Panc1 (cell line): ENCODE results near the gene MEGF10. TPM values are rescaled to one million over a fixed set of nuclear protein-coding genes. Genes with fewer than 3 reads are reported as not detected.

ENCODE experiments used
- ATAC-seq: fragments of 200-7000 bp; cut with Tn5 transposase; 2 replicates; pipeline ENCODE4 v1.9.1; 2020; ENCODE audit warnings: mild to moderate bottlenecking, moderate library complexity
- BruUV-seq: library from RNA; stranded (reverse); fragments of 400-500 nt; replicated peaks from 2 replicates; lab custom pipeline; 2021; lab: Mats Ljungman, UMichigan
- CTCF ChIA-PET: fragments of 300-600 bp; sonication (Branson Sonifier 250); formaldehyde crosslinking; loops from one replicate; lab custom pipeline; 2022; ENCODE audit warnings: antibody characterized with exemption; lab: Charles Lee
- POLR2A ChIA-PET: fragments of 300-600 bp; sonication (Branson Sonifier 250); formaldehyde crosslinking; loops from one replicate; lab custom pipeline; 2022; ENCODE audit warnings: antibody characterized with exemption; lab: Charles Lee
- DNase-seq: peaks from one replicate; pipeline ENCODE4 v3.0.0-alpha.2; 2010; ENCODE audit warnings: low read depth, low spot score
- H3K27ac ChIP-seq: 2 replicates; pipeline ENCODE4 v1.5.1; 2011; ENCODE audit warnings: mild to moderate bottlenecking, low read length, inconsistent platforms
- H3K27me3 ChIP-seq: fragments of 200-500 bp; sonication (Bioruptor generic); 2 replicates; pipeline ENCODE4 v1.6.0; 2014; ENCODE audit warnings: low read length, inconsistent platforms; ENCODE audit not compliant: control insufficient read depth, insufficient read depth
- H3K36me3 ChIP-seq: fragments of 200-500 bp; sonication (Bioruptor generic); 2 replicates; pipeline ENCODE4 v1.5.1; 2014; ENCODE audit warnings: inconsistent platforms, mild to moderate bottlenecking, low read length, moderate library complexity; ENCODE audit not compliant: control insufficient read depth, insufficient read depth
- H3K4me1 ChIP-seq: 2 replicates; pipeline ENCODE4 v1.5.1; 2011; ENCODE audit warnings: inconsistent platforms, mild to moderate bottlenecking, low read length, moderate library complexity; ENCODE audit not compliant: control insufficient read depth, insufficient read depth
- H3K4me3 ChIP-seq, 2 experiments: 2 replicates each; pipeline ENCODE4 v1.5.1; 2011 to 2012; ENCODE audit warnings: low read depth in 2 of 2, low read length in 2 of 2, mild to moderate bottlenecking in 2 of 2, inconsistent platforms in 1 of 2, moderate library complexity in 1 of 2
- H3K9me3 ChIP-seq: fragments of 200-500 bp; sonication (Bioruptor generic); 2 replicates; pipeline ENCODE4 v1.5.1; 2014; ENCODE audit warnings: low read depth, mild to moderate bottlenecking, inconsistent platforms, low read length, moderate library complexity; ENCODE audit not compliant: control insufficient read depth, insufficient read depth
- POLR2AphosphoS5 ChIP-seq: IDR thresholded peaks from 2 replicates; pipeline ENCODE4 v1.6.1; 2012; ENCODE audit warnings: mild to moderate bottlenecking, low read depth, low read length, moderate library complexity
- REST ChIP-seq, 2 experiments: IDR thresholded peaks; 2 replicates each; pipeline ENCODE4 v1.6.1; 2011 to 2012; ENCODE audit warnings: low read depth in 2 of 2, control low read depth in 1 of 2, low read length in 1 of 2, mild to moderate bottlenecking in 1 of 2, moderate library complexity in 1 of 2; ENCODE audit not compliant: insufficient read depth in 1 of 2
- SIN3A ChIP-seq: IDR thresholded peaks from 2 replicates; pipeline ENCODE4 v1.6.1; 2012; ENCODE audit warnings: low read depth, mild to moderate bottlenecking, low read length, moderate library complexity, borderline replicate concordance; ENCODE audit not compliant: insufficient read depth
- TCF7L2 ChIP-seq: IDR thresholded peaks from 2 replicates; pipeline ENCODE4 v1.6.1; 2011; ENCODE audit warnings: mild to moderate bottlenecking, low read depth, low read length, inconsistent platforms
- in situ Hi-C: cut with HindIII; loops from 2 replicates; pipeline ENCODE4 v1.10.0; 2016; ENCODE audit warnings: low sequenced_read_pairs, low pct_unique_long_range_greater_than_20kb
- intact Hi-C: fragments of 100-400 bp; cut with micrococcal nuclease; formaldehyde crosslinking; loops from one replicate; pipeline ENCODE4 v1.10.0; 2022; ENCODE audit not compliant: unreplicated experiment
- total RNA-seq: library from RNA; stranded (reverse); gene quantifications from one replicate; pipeline ENCODE4 v1.2.1, GENCODE V29; 2021; ENCODE audit not compliant: unreplicated experiment
- TF ChIP-seq, protein P1 (sequence below): fragments of 450-650 bp; IDR thresholded peaks from 2 replicates; pipeline ENCODE4 v1.5.1; 2017; ENCODE audit warnings: mild to moderate bottlenecking

Gene MEGF10
- total RNA-seq, 1 experiment from 2014 or later = not detected

GRCh38 chr5:127492854-127493738 is 202.5 kb downstream of the MEGF10 start:
- BruUV-seq = no TSS peak
- intact Hi-C loops = loop anchor here (1.0 kb wide), 1 partner anchor 203 kb away; the partner anchor contains the start of gene MEGF10
- TF ChIP-seq POLR2AphosphoS5 (no peak), SIN3A (no peak)
- TF ChIP-seq, protein P1, sequence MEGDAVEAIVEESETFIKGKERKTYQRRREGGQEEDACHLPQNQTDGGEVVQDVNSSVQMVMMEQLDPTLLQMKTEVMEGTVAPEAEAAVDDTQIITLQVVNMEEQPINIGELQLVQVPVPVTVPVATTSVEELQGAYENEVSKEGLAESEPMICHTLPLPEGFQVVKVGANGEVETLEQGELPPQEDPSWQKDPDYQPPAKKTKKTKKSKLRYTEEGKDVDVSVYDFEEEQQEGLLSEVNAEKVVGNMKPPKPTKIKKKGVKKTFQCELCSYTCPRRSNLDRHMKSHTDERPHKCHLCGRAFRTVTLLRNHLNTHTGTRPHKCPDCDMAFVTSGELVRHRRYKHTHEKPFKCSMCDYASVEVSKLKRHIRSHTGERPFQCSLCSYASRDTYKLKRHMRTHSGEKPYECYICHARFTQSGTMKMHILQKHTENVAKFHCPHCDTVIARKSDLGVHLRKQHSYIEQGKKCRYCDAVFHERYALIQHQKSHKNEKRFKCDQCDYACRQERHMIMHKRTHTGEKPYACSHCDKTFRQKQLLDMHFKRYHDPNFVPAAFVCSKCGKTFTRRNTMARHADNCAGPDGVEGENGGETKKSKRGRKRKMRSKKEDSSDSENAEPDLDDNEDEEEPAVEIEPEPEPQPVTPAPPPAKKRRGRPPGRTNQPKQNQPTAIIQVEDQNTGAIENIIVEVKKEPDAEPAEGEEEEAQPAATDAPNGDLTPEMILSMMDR = peak; percentile 79; the same call in 1 of the 2 replicates
- no peaks in the 10 kb centered on the region for H3K4me1 ChIP-seq
- POLR2A ChIA-PET = no interaction called here
- no peak overlapping the region for H3K27ac ChIP-seq
- DNase-seq = peak; percentile 54
- peak; percentile 78; the same call in 1 of the 2 replicates for ATAC-seq
- peaks cover 9% of the 10 kb centered on the region for H3K27me3 ChIP-seq
- no peak overlapping the region for H3K4me3 ChIP-seq
- in situ Hi-C loops = no loop called here
- CTCF ChIA-PET = interaction anchor here (0.6 to 0.9 kb wide), 8 partner anchors 10 to 511 kb away, joined by 3 to 19 read pairs (median 4); no protein-coding TSS in a partner anchor
- H3K36me3 ChIP-seq = no peaks in the 10 kb centered on the region
- no peaks in the 10 kb centered on the region for H3K9me3 ChIP-seq

DNA sequence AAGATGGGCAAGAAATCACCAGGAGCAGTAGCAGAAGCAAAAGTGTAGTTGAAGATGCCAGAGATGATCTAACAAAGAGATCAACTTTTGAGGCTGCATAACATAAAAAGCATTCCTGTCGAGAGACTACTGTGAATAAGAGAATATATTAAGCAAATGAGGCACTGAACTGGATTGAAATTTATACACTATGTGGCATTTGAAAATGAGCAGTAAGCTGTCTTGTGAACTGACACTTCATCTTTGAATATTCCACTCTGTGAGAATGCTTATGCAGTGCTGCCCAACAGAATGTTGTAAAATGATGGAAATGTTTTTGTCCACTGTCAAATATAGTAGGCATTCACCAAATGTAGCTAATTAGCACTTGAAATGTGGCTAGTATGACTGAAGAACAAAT is 208.0 kb downstream of the MEGF10 start:
- CTCF ChIA-PET = no interaction called here
- BruUV-seq = no TSS peak
- ATAC-seq = no peak

More for the DNA sequence above, 208.0 kb downstream of the MEGF10 start:
- Histone ChIP-seq H3K4me1 (no peaks in the 10 kb centered on the region), H3K36me3 (no peaks in the 10 kb centered on the region), H3K9me3 (no peaks in the 10 kb centered on the region), H3K27me3 (peaks cover 11% of the 10 kb centered on the region; the same call in 1 of the 2 replicates), H3K4me3 (no peak overlapping the region), H3K27ac (no peak overlapping the region)
- in situ Hi-C loops = no loop called here
- DNase-seq = no peak
- TF ChIP-seq REST (IDR thresholded peaks at IDR 0.05; ENCODE audit: insufficient read depth in 1 of 2, low read depth in 2 of 2, low read length in 1 of 2) (no peak), POLR2AphosphoS5 (no peak), TCF7L2 (no peak), SIN3A (no peak)
- TF ChIP-seq, protein P1 = no peak
- POLR2A ChIA-PET = no interaction called here
- intact Hi-C loops = no loop called here
